IPS-NIHi7 (cell line): ENCODE measurements around the gene C1orf21.

Source experiments
- DNase-seq: peaks from one replicate; pipeline ENCODE4 v3.0.0; 2012; ENCODE audit warnings: mixed read lengths; ENCODE audit errors: extremely low spot score

Gene C1orf21

DNA sequence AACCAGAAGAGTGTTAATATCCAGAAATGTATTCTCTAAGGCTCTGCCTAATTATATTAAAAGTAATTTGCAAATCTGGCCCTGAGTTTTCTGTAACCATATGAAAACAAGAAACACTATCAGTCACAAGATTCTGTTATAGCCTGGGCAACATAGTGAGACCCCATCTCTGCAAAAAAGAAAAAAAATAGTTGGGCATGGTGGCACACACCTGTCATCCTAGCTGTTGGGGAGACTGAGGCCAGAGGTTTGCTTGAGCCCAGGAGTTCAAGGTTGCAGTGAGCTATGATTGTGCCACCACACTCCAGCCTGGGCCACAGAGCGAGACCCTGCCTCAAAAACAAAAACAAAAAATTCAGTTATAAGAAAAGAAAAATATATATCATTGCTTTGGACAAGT lies 25.6 kb downstream of the C1orf21 start:
- no peak for DNase-seq

GRCh38 chr1:184416481-184416880 lies 29.7 kb downstream of the C1orf21 start:
- DNase-seq = no peak

- DNase-seq = no peak
Observed at GRCh38 chr1:184416946-184417345, 30.1 kb downstream of the C1orf21 start.

- no peak for DNase-seq
Observed at GRCh38 chr1:184417916-184418315, 31.1 kb downstream of the C1orf21 start.

DNA sequence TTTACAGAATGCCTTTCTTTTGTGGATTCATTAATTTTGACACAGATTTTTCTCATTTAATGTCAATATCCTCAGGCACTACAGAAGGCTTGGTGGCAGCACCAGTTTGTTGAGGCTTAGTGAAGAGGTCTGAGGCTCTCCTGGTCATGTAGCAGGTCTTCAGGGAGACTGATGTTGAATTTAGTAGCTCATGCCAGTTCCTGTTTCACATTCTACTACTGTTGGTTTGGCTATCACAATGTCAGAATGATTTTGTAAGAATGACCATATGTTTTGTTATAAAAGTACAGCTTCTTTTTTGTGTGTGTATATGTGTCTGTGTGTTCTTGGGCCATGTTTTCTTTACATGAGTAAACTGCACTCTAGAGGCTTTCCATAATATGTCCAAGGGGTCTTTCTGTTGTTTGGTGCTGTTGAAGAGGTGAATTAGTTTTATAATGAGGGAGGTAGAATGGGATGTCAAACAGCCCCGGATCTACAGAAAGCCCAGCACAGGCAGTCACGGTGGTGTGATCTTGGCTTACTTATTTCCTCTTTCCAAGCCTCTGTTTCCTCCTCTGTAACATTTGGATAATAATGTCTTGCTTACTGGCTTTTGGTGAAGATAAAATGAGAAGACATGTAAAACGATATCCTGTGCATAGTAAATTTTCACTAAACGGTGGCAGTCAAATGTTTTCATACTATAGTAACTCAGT lies 32.0 kb downstream of the C1orf21 start:
- no peak for DNase-seq

- no peak for DNase-seq
Observed at GRCh38 chr1:184419350-184420161, 32.7 kb downstream of the C1orf21 start.

DNA sequence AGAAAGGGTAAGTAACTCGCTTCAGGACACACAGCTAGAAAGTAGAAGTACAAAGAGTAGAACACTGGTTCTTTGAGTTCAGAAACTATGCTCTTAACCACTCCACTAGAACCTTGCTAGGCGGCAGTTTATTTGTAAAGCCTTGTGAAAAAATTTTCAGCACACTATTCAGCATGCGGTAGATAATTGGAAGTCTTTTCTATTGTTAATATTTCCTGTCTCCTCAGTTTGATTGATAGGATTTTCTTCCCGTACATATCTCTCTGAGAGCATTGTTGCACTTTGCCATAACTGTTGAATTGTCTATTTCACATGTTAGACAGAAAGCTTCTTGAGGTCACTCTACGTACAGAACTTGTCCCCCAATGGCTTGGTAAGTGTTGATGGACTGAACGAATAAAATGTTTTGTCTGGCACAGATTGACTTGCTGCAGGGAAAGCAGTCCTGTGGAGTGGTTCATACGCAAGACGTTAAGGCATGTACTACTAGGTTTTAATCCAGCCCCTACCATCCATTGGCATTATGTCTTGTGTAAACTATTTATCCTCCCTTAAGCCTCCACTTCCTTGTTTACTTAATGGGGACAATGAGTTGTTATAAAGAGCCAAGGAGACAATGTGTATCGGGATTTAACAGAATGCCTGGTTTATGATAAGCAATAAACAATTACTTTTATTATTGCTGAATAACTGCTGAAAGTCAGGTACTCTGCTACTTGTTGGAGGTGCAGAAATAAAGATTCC lies 35.8 kb downstream of the C1orf21 start:
- no peak for DNase-seq

- no peak for DNase-seq
Observed at GRCh38 chr1:184423649-184424048, 36.8 kb downstream of the C1orf21 start.

DNA sequence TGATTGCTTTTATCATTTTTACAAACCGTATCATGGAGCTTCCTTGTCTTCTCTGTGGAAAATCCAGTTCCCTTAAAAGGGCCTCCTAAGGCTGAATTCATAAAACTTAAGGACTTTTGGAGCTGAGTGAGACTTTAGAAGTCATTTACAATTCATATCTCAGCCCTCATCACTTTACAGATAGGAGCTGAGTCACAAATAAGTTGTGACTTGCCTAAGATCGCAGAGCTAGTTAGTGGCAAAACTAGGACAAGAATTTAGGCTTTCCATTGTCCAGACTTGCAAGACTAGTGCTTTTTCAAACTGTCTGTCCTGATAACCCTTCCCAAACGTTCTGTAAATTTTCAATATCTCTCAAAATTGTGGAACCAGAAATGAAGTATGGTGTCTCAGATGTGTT lies 37.3 kb downstream of the C1orf21 start:
- no peak for DNase-seq

DNA sequence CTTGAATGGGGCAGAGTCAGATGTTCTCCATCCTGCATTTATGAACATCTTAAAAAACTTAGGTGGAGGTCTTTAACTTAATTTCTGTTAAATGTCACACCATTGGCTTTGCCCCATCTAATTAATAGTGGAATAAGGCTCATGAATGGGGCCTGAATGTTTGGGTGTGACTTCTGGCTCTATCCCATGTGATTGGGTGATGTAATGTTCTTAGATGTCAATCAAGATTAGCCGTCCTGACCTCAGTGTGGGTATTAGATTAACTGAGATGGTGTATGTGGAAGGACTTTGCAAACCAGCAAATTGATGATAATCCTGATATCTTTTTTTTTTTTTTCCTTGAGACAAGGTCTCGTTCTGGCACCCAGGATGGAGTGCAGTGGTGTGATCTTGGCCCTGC lies 38.1 kb downstream of the C1orf21 start:
- DNase-seq = no peak

GRCh38 chr1:184425449-184426277 lies 38.8 kb downstream of the C1orf21 start:
- DNase-seq = no peak

GRCh38 chr1:184426278-184426674 lies 39.4 kb downstream of the C1orf21 start:
- DNase-seq = peak; percentile 33

DNA sequence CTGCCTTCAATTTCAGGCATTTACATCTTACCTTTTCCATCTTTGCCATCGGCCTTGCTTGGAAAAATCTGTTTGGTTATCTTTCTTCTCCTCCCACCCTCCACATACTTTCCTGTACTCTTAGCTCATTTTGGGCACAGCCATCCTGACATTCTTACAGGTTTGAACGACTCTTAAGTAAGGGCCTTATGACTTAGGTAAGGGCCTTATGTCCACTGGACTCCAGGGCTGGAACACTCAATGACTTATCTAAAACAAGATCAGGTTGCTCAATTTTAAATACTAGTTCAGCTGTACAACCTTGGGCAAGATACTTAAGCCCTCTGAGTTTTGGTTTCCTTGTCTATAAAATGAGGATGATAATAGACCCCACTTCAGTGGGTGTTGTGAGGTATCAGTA lies 40.9 kb downstream of the C1orf21 start:
- no peak for DNase-seq

DNA sequence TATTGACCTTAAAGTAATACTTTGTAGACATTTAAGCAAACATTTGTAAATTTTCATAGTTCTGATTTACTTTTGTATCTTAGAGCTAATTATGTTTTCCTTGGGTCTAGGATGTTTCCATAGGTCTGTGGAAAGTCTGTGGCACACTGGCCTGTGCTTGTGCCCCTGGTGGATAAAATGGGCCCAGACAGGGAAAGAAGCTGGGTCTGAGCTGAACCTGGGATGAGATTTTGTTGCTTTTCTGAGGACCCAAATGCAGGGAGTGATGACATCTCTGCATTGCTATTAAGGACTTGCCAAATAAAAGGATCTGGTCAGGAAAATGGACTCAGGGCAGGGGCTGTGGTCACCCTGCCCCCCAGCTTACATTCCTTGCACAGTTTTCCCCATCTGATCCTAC lies 41.8 kb downstream of the C1orf21 start:
- no peak for DNase-seq

GRCh38 chr1:184429335-184429734 lies 42.5 kb downstream of the C1orf21 start:
- no peak for DNase-seq

- no peak for DNase-seq
Observed at GRCh38 chr1:184433956-184434502, 47.2 kb downstream of the C1orf21 start.

DNA sequence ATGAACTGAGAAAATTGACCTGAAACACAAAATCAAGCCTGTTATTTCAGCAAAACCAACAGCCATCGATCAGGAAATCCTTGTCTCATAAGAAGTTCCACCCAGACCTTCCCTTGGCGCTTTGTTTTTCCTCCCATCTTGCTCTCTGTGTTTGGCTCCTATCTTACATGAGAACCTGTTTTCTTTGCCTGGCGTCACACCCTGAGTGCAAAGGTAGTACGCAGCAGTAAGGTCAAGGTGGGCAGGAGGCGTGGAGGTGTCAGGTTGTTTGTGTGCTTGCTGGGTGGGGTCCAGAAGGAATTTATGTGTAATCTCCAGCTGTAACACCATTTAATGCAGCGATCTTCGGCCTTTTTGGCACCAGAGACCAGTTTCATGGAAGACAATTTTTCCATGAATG lies 50.5 kb downstream of the C1orf21 start:
- DNase-seq = no peak

DNA sequence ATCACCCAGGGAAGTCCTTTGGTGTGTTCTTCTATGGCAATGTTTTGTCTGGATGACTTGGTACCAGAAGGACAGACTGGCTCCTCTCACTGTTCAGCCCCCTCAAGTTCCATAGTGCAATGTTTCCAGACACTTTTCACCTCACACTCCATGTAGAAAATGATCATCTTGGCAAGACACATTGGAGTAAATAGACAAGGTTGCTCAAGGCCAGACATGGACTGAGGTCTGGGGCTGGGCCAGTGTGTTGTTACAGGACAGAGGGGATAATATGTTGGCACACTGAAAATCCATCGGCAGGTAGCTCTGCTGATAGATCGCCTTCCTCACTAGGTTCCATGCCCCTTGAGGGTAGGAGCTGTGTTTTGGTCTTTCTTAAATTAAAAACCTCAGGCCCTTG lies 51.5 kb downstream of the C1orf21 start:
- DNase-seq = no peak

DNA sequence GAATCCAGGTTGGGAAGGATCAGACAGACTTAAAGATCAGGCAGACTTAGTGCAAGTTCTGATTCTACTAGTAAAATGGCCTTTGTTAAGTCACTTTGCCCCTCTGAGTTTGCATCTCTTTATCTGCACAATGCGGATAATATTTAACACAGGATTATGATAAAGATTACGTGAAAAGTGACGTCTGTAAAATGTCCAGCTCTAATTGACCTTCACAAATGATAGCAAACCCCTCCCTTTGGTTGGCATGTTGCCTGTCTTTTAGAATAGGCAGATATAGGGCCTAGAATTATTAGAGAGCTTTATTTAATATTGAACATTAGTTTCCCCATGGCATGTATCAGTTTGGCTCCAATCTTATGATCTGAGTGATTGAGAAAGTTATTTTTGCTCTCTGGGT lies 55.4 kb downstream of the C1orf21 start:
- DNase-seq = no peak

DNA sequence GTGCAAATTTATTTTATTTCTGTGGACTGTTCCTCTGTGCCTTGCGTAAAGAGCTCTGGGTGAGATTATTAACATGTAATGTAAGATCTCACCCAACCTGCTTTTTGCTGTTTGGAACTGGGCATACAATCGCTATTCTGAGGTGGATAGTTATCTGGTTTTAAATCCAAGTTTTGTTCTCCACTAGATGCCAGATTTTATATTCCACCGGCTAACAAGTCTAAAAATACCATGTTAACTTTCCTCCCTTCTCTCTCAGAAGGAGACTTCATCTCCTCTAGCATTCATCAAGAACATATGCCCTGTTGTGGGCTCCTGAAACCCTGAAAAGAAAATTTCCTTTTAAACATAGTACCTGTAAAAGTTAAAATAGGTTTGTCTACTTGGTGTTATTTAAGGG lies 56.4 kb downstream of the C1orf21 start:
- no peak for DNase-seq

GRCh38 chr1:184443624-184444023 lies 56.8 kb downstream of the C1orf21 start:
- no peak for DNase-seq
